WTC11 (cell line): Measurements from ENCODE around the gene OR11A1. TPM values are rescaled to one million over a fixed set of nuclear protein-coding genes. Genes with fewer than 3 reads are reported as not detected.

Experiments
- ATAC-seq: fragments of 200-7000 bp; cut with Tn5 transposase; 2 replicates; pipeline ENCODE4 v1.10.0; 2021; ENCODE audit warnings: mild to moderate bottlenecking, moderate library complexity
- CTCF ChIA-PET: fragments of 300-600 bp; sonication (Branson Sonifier 250); formaldehyde crosslinking; loops from one replicate; lab custom pipeline; 2021; ENCODE audit warnings: antibody characterized with exemption; lab: Charles Lee
- POLR2A ChIA-PET: fragments of 350-600 bp; sonication (Branson Sonifier 250); formaldehyde crosslinking; loops from one replicate; lab custom pipeline; 2021; ENCODE audit warnings: antibody characterized with exemption; lab: Charles Lee
- DNase-seq: peaks from one replicate; pipeline ENCODE4 v3.0.0; 2021; ENCODE audit warnings: low spot score
- H3K27ac Mint-ChIP-seq: 2 replicates; pipeline ENCODE4 v1.8.0; 2021; ENCODE audit warnings: mixed read lengths
- H3K27me3 Mint-ChIP-seq: 2 replicates; pipeline ENCODE4 v1.8.0; 2021; ENCODE audit warnings: low read depth, mild to moderate bottlenecking, moderate library complexity, mixed read lengths
- H3K36me3 Mint-ChIP-seq: 2 replicates; pipeline ENCODE4 v1.8.0; 2021; ENCODE audit warnings: mixed read lengths
- H3K4me1 Mint-ChIP-seq: 2 replicates; pipeline ENCODE4 v1.8.0; 2022; ENCODE audit warnings: mixed read lengths
- H3K4me3 Mint-ChIP-seq: 2 replicates; pipeline ENCODE4 v1.8.0; 2021; ENCODE audit warnings: mild to moderate bottlenecking, moderate library complexity, mixed read lengths
- H3K9me3 Mint-ChIP-seq: 2 replicates; pipeline ENCODE4 v1.8.0; 2021; ENCODE audit warnings: mixed read lengths
- CDX4 ChIP-seq: fragments of 250-450 bp; sonication (Bioruptor Pico); IDR thresholded peaks from 2 replicates; pipeline ENCODE4 v1.9.0; 2021; ENCODE audit warnings: moderate library complexity, mild to moderate bottlenecking, inconsistent platforms, borderline replicate concordance
- E2F4 ChIP-seq: sonication (generic); formaldehyde crosslinking; IDR thresholded peaks from 2 replicates; pipeline ENCODE4 v1.8.1; 2022; ENCODE audit warnings: low read depth, mild to moderate bottlenecking, moderate library complexity, missing genetic modification reagents, borderline replicate concordance
- JUN ChIP-seq: sonication (generic); formaldehyde crosslinking; IDR thresholded peaks from 2 replicates; pipeline ENCODE4 v1.8.0; 2023; ENCODE audit warnings: mild to moderate bottlenecking, missing genetic modification reagents
- MAX ChIP-seq: sonication (generic); formaldehyde crosslinking; IDR thresholded peaks from 2 replicates; pipeline ENCODE4 v1.8.0; 2022; ENCODE audit warnings: mild to moderate bottlenecking, missing genetic modification reagents
- NFYB ChIP-seq: sonication (generic); formaldehyde crosslinking; conservative IDR thresholded peaks from 2 replicates; pipeline ENCODE4 v1.8.0; 2022; ENCODE audit warnings: low read depth, missing genetic modification reagents
- OVOL2 ChIP-seq: fragments of 250-450 bp; sonication (Bioruptor Pico); IDR thresholded peaks from 2 replicates; pipeline ENCODE4 v1.9.0; 2021; ENCODE audit warnings: mild to moderate bottlenecking, borderline replicate concordance
- ZNF512 ChIP-seq: sonication (generic); formaldehyde crosslinking; IDR thresholded peaks from 2 replicates; pipeline ENCODE4 v1.8.1; 2022; ENCODE audit warnings: missing genetic modification reagents, borderline replicate concordance
- total RNA-seq: library from RNA; stranded (reverse); gene quantifications from 3 replicates; pipeline ENCODE4 v1.2.3, GENCODE V29; 2021
- TF ChIP-seq, protein P1 (sequence below): fragments of 250-450 bp; sonication (Bioruptor Pico); IDR thresholded peaks from 2 replicates; pipeline ENCODE4 v1.8.0; 2021; ENCODE audit warnings: mild to moderate bottlenecking
- TF ChIP-seq, protein P2 (sequence below): fragments of 250-450 bp; sonication (Bioruptor Pico); conservative IDR thresholded peaks from 2 replicates; pipeline ENCODE4 v1.9.0; 2021; ENCODE audit warnings: mild to moderate bottlenecking
- TF ChIP-seq, protein P3 (sequence below): fragments of 250-450 bp; sonication (Bioruptor Pico); IDR thresholded peaks from 2 replicates; pipeline ENCODE4 v1.9.0; 2021; ENCODE audit warnings: mild to moderate bottlenecking
- TF ChIP-seq, protein P4 (sequence below): fragments of 200-600 bp; IDR thresholded peaks from 2 replicates; pipeline ENCODE4 v1.8.0; 2022; ENCODE audit warnings: antibody characterized with exemption

Gene OR11A1
- total RNA-seq, 1 experiment from 2014 or later, result not detected

DNA sequence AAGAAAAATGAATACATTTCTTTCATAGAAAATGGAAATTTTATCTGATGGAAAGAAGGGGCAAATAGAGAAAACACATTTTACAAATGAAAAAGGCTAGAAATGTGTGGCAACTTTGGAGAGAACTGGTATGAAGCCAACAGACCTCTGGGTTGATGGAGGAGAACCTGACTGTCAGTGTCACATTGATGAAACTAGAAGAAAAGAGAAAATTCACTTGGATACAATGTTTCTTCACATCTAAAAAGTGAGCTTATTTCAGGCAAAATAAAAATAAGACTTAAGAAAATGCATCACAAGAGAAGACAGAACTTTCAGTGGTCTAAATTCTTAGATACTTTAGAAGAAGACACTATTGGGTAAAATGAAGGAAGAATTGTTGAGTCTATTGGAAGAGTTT is 61.5 kb downstream of the OR11A1 start, which contains the start of gene OR12D2:
TSS of gene OR12D2 (plus strand) at position 301 of the 400 bp plus-strand sequence. CDS start 1,069 bp downstream, outside the sequence.
- no peak for ATAC-seq
- CTCF ChIA-PET, result interaction anchor here (1.4 kb wide), 1 partner anchor 323 kb away, joined by 3 read pairs; no protein-coding TSS in a partner anchor
- peaks cover 12% of the 10 kb centered on the region; the same call in 1 of the 2 replicates for H3K9me3 Mint-ChIP-seq

More for the DNA sequence above, 61.5 kb downstream of the OR11A1 start, which contains the start of gene OR12D2:
- Mint-ChIP-seq H3K27ac (no peak within 1 kb of the TSS), H3K4me1 (peaks cover 11% of the 10 kb centered on the region), H3K4me3 (no peak within 1 kb of the TSS), H3K36me3 (no peaks in the 10 kb centered on the region), H3K27me3 (no peaks in the 10 kb centered on the region; the same call in 1 of the 2 replicates)
- no peak for DNase-seq
- TF ChIP-seq, protein P1, sequence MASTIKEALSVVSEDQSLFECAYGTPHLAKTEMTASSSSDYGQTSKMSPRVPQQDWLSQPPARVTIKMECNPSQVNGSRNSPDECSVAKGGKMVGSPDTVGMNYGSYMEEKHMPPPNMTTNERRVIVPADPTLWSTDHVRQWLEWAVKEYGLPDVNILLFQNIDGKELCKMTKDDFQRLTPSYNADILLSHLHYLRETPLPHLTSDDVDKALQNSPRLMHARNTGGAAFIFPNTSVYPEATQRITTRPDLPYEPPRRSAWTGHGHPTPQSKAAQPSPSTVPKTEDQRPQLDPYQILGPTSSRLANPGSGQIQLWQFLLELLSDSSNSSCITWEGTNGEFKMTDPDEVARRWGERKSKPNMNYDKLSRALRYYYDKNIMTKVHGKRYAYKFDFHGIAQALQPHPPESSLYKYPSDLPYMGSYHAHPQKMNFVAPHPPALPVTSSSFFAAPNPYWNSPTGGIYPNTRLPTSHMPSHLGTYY (CRISPR knock-in tag), result no peak
- TF ChIP-seq, protein P2, sequence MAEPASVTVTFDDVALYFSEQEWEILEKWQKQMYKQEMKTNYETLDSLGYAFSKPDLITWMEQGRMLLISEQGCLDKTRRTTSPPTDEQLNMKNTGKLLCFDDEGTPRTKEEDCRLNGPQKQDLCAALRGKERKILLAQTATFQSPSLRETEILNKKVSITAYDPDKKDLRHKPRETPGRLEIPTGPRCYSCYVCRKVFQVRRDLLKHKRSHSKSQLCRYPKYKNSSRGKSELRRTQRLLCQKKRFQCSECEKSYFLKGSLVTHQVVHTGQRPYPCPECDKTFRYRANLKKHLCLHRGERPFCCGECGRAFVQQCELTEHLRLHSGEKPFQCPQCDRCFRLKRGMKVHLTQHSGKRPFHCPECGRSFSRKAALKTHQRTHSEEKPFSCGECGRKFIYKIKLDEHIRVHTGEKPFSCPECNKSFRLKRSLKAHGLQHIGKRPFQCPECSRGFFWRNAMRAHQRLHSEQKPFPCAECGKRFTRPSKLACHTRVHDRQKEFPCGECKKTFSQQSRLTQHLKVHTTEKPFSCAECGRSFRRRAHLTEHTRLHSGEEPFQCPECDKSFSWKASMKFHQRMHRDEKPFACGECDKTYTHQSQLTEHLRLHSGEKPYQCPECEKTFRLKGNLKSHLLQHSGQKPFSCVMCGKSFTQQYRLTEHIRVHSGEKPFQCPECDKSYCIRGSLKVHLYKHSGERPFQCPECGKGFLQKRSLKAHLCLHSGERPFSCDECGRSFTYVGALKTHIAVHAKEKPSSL (CRISPR knock-in tag), result no peak
- TF ChIP-seq CDX4 (CRISPR knock-in tag), result no peak
- TF ChIP-seq, protein P3, sequence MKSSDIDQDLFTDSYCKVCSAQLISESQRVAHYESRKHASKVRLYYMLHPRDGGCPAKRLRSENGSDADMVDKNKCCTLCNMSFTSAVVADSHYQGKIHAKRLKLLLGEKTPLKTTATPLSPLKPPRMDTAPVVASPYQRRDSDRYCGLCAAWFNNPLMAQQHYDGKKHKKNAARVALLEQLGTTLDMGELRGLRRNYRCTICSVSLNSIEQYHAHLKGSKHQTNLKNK (CRISPR knock-in tag), result no peak
- no peak for TF ChIP-seq E2F4 (CRISPR knock-in tag)
- TF ChIP-seq JUN, result no peak
- no peak for TF ChIP-seq MAX (CRISPR knock-in tag)
- TF ChIP-seq, protein P4, sequence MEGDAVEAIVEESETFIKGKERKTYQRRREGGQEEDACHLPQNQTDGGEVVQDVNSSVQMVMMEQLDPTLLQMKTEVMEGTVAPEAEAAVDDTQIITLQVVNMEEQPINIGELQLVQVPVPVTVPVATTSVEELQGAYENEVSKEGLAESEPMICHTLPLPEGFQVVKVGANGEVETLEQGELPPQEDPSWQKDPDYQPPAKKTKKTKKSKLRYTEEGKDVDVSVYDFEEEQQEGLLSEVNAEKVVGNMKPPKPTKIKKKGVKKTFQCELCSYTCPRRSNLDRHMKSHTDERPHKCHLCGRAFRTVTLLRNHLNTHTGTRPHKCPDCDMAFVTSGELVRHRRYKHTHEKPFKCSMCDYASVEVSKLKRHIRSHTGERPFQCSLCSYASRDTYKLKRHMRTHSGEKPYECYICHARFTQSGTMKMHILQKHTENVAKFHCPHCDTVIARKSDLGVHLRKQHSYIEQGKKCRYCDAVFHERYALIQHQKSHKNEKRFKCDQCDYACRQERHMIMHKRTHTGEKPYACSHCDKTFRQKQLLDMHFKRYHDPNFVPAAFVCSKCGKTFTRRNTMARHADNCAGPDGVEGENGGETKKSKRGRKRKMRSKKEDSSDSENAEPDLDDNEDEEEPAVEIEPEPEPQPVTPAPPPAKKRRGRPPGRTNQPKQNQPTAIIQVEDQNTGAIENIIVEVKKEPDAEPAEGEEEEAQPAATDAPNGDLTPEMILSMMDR, result no peak
- no peak for TF ChIP-seq NFYB (CRISPR knock-in tag)
- TF ChIP-seq OVOL2 (CRISPR knock-in tag), result no peak
- TF ChIP-seq ZNF512, result no peak
- POLR2A ChIA-PET, result no interaction called here
